ENCODE measurements around the gene GPR119. TPM values are rescaled to one million over a fixed set of nuclear protein-coding genes. Genes with fewer than 3 reads are reported as not detected.
A peak's percentile ranks its signal among the peaks of the same experiment; 100 is the strongest.
"Not testable (repeated sequence)": the region's sequence is repeated elsewhere in the genome, so short reads cannot be mapped to it uniquely, and the experiment has no call there.

Gene GPR119
- polyA plus RNA-seq (ENCODE audit: insufficient read length), result not detected
- long read RNA-seq, donor 1, result 0 reads
- long read RNA-seq, donor 2, result 0 reads
- long read RNA-seq, donor 3, result 0 reads
- long read RNA-seq, donor 4, result 0 reads
- long read RNA-seq, donor 5, result 0 reads
- long read RNA-seq, donor 6, partial matches to known transcripts, result 19 of 19 reads
- long read RNA-seq, donor 6, other reads (novel, unspliced or antisense), result 0 of 19 reads
- long read RNA-seq, donor 7, result 0 reads
- long read RNA-seq, donor 8, result 0 reads

DNA sequence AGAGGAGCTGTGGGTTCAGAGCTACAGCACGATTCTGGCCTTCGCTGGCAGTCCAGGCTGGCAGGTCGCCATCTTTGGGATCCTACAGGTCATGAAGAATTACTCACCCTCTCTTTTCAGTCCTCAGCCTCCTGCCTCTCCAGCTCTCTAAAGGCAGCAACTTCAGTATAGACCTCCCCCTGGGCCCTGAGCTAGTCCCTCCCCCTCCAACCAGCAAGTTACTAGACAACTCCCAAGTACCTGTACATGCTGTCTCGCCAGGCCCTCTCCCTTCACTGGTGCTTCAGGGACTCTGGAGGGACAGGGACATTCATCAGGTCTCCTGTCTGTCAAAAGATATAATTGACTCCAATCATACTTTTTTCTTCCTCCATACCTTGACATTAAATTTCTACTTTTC is at the start of gene GPR119:
TSS of gene GPR119 (minus strand) at position 155 of the 400 bp plus-strand sequence. CDS start 227 bp downstream, outside the sequence.
- no peak for DNase-seq

DNA sequence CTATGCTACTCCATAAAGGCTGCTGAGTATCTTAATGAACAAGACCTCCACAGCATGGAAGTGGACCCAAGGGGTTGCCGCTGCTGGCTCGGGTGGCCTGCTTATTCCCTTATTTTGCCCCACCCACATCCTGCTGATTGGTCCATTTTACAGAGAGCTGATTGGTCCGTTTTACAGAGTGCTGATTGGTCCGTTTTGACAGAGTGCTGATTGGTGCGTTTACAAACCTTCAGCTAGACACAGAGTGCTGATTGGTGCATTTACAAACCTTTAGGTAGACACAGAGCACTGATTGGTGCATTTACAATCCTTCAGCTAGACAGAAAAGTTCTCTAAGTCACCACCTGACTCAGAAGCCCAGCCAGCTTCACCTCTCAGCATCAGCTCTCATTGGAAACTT is 43.8 kb upstream of the GPR119 start:
- not testable (repeated sequence) for DNase-seq

DNA sequence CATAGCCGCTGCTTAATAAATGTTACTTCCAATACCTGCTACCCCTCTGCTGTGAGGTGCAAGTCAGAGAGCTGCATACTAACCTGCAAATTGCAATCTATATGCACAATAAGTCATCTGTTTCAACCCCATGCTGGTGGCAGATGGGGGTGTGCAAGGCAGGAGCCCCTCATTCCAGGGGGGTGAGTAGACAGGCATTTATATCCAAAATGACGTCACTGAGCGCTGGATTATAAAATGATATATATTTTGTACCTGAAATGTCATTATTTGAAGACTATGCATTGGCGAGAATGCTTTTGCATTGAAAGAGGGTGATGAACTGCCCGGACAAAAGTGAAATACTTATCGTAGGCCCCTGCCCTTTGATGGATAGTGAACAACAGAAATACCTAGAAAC is 41.1 kb upstream of the GPR119 start:
- no peak for DNase-seq

DNA sequence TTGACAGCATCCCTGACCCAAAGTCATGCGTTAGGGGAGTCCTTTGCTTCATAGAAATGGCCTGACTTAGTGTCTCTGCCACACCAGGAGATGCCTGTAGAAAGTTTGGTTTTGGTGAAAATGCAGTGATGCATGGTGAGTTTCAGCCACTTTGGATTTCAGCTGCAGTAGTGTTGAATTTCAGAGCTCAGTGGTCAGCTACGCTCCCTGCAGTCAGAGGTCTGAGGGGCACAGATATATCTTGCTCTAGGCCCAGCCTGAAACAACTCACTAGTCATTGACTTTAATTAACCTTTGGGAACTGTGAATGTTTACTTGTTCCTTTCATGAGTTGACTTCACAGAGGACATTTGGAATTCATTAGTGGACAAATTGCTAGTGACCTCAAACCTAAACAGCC is 33.8 kb upstream of the GPR119 start:
- DNase-seq, result no peak

DNA sequence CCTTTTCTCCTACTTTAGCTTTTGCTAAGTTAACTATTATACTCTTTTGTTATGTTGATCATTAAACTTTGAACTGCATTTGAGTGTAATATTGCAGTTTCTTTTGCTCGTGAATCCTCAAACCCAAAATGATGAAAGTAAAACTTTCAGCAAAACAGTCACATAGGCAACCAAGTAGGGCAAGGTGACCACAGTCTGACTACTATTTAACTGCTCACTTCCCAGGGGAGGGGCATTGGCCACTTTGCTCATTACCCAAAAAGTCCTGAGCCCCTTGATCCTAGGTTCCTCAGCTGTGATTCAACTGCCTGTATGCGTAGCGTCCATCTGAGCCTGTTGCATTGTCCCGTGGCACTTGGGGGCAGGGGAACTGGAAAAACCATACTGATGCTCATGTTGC is 33.3 kb upstream of the GPR119 start:
- no peak for DNase-seq

DNA sequence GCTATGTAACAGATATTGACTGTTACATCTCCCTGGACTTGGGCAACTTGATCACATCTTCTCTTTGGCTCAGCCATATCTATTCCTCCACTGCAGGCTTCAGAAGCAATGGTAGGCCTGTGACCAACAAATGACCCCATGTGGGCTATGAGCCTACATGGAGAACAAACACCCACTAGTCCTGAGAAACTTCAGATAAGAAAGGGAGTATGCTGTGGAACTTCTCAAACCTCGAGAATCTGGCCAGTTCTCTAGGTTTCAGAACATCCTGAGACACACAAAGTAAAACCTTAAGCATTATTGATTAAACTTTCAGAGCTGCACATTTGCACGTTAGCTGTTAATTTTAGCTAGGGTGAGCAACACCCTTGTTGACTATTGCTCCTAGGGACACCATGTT is 32.6 kb upstream of the GPR119 start:
- DNase-seq, result no peak

DNA sequence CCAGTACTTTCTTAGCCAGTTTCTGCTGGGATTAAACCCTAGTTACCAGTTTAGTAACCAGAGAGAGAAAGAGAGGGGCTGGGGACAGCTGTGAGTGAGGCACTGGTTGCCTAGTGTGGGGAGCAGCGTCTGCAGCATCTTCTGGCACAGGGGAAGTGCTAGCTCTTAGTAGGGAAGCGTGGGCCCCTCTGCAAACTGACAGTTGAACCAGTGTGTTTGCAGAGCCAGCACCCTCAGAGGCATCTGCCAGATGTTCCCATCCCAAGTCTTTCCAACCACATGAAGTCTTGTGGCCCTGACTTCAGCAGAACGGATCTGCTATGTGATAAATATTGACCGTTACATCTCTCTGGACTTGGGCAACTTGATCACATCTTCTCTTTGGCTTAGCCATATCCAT is 31.3 kb upstream of the GPR119 start:
- no peak for DNase-seq

DNA sequence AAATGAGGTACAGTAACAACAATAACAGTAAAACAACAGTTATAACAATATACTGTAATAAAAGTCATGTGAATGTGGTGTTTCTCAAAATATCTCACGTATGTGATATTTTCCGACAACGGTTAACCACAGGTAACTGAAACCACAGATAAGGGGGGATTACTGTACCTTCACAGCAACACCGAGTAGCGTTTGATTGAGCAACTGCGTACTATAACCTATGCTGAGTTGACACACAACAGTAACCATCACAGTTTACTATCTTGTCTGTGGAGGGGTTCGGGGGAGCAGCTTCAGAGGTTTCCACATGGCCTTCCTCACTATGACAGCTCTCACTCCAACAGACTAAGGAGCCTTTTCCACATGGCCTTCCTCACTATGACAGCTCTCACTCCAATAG is 29.7 kb upstream of the GPR119 start:
- DNase-seq, result no peak

DNA sequence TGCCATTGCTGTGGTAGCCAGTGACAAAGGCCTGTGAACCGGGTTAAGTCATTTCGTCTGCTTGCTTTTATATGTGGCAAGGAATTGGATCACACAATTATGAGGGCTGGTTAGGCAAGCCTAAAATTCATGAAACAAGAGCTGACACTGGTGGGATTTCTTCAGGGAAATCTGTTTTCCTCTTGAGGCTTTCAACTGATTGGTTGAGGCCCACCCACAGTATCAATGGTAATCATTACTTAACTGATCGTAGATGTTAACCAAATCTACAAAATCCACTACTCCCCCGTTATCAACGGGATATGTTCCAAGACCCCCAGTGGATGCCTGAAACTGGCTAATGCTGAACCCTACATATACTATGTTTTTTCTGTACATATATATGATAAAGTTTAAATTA is 29.3 kb upstream of the GPR119 start:
- DNase-seq, result no peak

DNA sequence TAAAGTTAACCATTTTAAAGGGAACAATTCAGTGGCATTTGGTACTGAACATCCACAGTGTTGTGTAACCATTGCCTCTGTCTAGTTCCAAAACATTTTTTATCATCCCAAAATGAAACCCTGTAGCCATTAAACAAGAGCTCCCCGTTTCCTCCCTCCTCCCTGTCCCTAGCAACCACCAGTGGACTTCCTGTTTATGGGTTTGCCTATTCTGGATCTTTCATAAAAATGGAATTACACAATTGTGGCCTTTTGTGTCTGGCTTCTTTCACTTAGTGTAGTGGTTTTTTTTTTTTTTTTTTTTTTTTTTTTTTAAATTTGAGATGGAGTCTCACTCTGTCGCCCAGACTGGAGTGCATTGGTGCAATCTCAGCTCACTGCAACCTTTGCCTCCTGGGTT is 27.9 kb upstream of the GPR119 start:
- no peak for DNase-seq

DNA sequence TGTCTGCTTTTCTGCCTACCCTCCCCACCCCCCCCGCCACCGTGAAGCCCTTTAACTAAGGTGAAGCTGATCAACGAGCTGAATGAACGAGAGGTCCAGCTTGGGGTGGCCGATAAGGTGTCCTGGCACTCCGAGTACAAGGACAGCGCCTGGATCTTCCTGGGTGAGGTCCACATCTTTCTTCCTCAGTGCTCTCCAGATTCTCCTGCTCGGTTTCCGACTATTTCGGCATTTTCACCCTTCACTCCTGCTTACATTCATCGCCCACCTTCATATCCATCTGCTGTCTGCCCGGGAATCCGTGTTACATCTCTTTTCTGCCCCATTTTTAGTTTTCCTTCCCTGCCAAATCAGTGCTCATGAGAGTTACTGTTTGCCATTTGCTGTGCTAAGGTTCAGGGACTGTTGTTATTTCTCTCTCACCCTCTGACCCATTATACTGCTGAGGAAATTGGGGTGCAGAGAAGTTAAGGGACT is 16.8 kb upstream of the GPR119 start:
- no peak for DNase-seq

DNA sequence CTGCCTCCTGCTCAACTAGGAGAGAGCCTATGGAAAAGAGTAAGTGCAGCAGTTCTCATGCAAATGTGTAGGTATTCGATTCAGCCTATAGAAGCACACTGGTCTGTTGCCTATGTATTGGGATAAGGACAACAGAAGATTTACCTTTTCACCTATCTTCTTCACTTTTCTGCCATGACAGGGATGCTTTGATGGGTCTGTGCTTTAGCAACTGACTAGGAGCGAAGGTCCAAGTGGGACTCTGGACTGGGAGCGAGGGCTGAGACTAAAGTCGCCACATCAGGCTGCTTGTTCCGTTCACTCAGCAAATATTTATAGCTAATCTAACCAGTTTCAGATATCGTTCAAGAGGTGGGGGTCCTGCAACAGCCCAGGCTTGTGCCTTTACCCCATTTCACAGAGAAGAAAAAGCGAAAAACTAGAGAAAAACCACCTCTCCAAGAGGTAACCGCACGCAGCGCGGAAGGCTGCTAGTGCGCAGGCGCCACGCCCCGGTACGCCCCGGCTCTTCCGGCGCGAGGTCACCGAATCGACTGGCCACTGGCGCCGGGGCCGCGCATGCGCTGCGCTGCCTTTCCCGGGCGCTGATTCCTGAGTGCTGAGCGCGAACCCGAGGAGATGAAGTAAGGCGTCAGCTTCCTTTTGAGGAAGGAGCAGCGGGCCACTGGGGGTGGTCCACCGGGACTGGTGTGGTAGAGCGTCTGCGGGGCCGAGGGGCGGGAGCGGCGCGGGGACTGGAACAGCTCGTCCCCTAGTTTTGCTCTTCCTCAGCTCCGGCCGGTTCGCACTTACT is 16.1 kb upstream of the GPR119 start, which contains the start of gene RBMX2:
TSS of gene RBMX2 (plus strand) at position 573 of the 793 bp plus-strand sequence. CDS start at position 619, 46 bp downstream.
- DNase-seq, result peak; percentile 65

DNA sequence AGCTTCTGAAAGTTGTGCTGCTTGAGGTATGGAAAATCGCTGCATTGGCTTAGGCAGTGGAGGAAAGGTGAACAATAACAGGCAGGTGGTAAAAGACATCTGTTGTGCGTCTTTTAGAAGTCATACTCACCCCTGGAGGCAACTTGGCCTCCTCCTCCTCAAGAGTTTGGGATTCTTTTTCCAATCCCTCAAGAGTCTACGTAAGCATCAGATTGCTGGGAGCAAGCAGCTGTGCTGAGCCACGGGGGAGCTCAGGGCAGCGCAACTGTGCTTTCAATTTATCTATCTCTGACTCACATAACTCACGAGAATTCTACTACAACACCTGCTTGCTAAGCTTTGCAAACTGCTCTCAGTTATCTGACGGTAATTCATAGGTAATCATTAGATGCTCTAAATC is 9.9 kb upstream of the GPR119 start:
- no peak for DNase-seq

DNA sequence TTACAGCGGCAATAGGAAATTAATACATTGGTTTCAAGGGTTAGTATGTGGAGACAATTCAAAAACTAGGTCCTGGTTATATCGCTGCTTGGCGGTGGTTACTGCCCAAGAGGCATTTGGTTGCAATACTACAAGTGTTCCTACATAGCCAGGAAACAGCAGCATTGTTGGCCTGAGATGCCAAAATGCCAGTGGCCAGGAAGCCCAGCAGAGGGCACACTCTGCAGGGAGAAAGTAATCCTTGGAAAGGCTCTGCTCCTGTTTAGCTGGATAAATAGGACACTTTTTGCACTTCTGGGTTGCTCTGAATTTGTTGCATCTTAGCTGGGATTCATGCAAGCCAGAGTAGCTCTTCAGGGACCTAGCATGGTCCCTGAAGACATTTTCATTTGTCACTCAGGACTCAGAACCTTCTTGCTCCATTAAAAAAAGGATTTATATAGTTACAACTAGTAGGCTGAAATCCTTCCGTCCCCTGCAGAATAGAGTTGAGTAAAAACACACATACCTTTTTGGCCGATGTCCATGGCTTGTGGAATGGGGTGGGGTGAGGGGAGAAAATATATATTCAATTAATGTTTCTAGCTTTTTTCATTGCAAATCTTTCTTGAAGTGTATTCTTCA is 8.1 kb upstream of the GPR119 start:
- DNase-seq, result peak; percentile 29

DNA sequence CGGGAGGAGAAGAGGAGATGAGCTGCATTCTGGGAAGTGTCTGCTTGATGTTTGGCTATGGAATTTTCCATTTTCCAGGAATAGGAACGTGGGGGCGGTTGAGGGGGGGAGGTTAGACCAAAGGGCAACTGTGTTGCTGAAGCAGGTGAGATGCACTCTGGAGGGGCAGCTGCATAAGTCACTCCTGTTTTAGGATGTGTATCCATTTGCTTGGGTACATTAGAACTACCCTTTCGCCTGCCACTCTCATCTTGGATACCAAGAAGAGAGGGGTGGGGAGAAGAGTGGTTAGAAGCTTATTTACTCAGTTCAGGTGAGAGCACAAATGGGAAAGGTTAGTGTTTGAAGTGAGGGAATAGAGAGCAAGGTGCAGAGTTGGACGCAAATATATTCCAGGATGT is 934 bp upstream of the GPR119 start:
- DNase-seq, result no peak

DNA sequence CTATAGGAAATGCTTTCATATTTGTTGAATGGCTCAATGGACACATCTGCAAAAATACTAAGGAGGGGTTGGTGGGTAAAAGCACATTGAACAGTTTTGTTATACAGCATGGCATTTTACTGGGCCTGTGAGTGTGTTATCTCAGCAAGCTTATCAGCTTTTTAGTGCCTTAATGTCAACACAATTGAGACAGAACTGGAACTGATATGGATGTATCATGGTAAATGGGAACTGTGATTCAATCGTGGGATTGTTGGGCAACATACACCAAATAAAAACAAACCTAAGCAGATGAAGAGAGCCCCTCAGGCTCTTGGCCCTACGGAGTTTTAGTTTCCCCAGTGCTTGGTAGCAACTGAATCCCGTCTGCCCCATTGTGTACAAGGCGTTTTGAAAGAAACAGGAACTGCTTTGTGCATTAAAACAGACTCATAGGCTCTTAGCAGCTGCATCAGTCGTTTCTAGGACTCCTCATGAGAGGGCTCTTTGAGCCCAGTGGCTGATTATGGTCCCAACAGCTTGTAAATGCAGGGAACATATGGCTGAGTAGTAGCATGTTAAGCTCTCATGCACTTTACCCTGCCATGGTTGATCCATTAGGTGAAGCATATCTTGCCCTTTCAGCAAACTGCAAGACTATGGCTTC is 7.3 kb downstream of the GPR119 start:
- no peak for DNase-seq

DNA sequence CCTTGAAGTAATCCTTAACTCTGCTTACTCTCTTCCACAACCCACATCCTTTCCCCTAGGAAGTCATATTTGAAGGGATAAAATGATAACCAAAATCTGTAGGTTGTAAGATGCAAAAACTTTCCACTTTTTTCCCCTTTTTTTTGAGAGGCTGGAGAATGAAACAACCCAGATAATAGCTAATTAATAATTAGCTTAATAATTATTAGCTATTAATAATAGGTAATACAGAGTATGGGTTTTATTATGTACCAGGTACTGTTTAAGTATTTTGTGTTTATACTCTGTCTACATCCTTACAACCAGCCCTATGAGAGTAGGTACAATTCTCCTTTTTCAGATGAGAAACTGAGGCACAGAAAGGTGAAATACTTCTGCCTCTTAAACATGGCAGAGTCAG is 9.4 kb downstream of the GPR119 start:
- no peak for DNase-seq

DNA sequence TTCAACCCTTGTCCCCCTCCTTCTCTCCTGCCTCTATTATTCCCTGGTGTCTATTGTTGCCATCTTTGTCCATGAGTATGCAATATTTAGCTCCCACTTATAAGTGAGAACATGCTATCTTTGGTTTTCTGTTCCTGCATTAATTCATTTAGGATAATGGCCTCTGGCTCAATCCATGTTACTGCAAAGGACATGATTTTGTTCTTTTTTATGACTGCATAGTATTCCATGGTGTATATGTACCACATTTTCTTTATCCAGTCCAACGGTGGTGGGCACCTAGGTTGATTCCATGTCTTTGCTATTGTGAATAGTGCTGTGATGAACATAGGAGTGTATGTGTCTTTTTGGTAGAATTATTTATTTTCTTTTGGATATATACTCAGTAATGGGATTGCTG is 33.4 kb downstream of the GPR119 start:
- not testable (repeated sequence) for DNase-seq

DNA sequence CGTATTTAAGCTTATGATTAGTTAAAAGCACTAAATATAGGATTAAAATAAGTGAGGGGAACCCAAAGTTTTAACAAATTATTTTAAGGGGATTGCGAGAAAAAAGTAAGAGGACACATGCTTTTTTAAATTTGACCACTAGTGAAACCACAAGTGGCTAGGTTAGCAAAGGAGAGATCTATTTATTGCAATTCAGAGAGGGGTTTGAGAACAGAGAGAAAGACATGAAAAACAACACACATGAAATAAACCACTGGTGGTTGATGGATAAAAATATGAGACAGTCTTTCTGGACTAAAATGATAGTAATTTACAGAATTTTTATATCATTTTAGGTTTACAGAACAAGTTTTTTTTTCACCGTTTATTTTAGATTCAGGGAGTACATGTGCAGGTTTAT is 33.9 kb downstream of the GPR119 start:
- DNase-seq, result no peak

DNA sequence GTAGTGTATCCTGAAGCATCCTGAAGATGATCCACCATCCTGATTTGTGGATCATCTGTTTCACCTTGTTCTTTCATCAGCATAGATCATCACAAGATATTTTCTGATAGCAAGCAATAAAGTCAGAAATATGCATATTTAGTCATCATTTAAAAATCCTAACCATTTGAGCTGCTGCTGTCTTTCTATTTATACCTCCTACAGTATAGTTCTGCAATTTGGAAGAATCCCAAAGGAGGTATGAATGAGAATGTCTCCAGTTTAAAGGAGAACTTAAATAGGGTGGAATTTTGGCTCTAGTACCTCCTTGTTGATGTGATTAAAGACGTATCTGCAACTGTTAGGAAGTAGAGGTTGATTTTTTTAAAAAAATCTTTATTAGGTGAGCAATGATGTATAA is 38.2 kb downstream of the GPR119 start:
- DNase-seq, result no peak

DNA sequence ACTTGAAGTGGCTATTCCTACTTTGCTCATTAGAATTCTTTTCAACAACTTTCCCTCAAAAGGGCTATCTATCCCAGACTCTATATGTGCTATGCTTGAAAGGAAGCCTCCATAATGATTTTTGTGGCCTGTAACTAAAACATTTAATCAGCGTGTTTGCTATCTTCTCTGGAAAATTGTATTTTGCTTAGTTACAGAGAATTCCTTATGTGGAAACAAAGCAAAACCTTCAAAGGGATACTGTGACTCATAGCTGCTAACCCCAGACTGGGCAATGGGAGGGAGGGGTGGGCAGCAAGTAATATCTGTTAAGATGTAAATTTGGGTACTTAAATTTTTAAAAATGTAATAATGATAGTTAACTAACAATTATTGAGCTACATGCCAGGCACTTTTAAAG is 42.1 kb downstream of the GPR119 start:
- no peak for DNase-seq

DNA sequence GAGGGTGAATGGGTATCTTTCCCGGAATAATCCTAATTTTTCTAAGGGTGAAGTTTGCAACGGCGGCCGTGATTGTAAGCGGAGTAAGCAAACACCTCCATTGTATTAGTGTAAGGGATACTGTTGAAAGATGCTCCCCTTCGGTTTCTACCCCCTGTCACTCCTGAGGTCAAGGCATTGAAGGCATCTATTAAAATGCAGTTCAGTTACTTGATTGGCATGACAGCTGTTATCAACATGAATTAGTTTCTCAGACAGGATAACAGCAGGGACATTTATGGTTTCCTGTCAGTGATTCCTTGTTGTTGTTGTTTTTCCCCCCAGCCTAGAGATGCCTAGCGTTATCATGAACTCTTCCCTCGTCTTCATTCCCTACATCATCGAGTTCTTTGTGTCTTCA is 45.2 kb downstream of the GPR119 start:
- no peak for DNase-seq
